ENCODE results near the gene TIE1. TPM values are rescaled to one million over a fixed set of nuclear protein-coding genes. Genes with fewer than 3 reads are reported as not detected.
A peak's percentile ranks its signal among the peaks of the same experiment; 100 is the strongest.

The TIE1 gene
- total and polyA plus RNA-seq, 4 experiments from 2014 or later = not detected

GRCh38 chr1:43352351-43352705 is 51.5 kb downstream of the TIE1 start:
- H3K27ac Mint-ChIP-seq = peak overlapping the region; percentile 38 to 92 (median 68)
- Histone ChIP-seq H3K27ac (ENCODE audit: low read depth, low read length) (no peak overlapping the region), H3K4me1 (ENCODE audit: insufficient read depth, low read length) (peaks cover 5% of the 10 kb centered on the region), H3K36me3 (ENCODE audit: insufficient read depth, low read length) (no peaks in the 10 kb centered on the region), H3K4me3 (ENCODE audit: low read length in 2 of 2) (no peak overlapping the region), H3K9me3 (ENCODE audit: control insufficient read depth in 1 of 2, low read length in 2 of 2) (no peaks in the 10 kb centered on the region), H3K27me3 (ENCODE audit: insufficient read depth, low read length) (no peaks in the 10 kb centered on the region)
- H3K36me3 Mint-ChIP-seq = peaks cover 0 to 3% of the 10 kb centered on the region in 2 donors
- no peaks in the 10 kb centered on the region for H3K9me3 Mint-ChIP-seq
- H3K27me3 Mint-ChIP-seq = no peaks in the 10 kb centered on the region
- ChIA-PET POLR2A (ENCODE audit: partially characterized antibody) (no interaction called here), CTCF (ENCODE audit: partially characterized antibody) (interaction anchor here (1.3 kb wide), 1 partner anchor 12 kb away, joined by 3 read pairs; no protein-coding TSS in a partner anchor)
- DNase-seq = no peak
- no peak overlapping the region for H3K4me3 Mint-ChIP-seq
- peaks cover 5 to 15% (median 11%) of the 10 kb centered on the region in 4 donors for H3K4me1 Mint-ChIP-seq
- intact Hi-C loops (cut with micrococcal nuclease) = no loop called here

DNA sequence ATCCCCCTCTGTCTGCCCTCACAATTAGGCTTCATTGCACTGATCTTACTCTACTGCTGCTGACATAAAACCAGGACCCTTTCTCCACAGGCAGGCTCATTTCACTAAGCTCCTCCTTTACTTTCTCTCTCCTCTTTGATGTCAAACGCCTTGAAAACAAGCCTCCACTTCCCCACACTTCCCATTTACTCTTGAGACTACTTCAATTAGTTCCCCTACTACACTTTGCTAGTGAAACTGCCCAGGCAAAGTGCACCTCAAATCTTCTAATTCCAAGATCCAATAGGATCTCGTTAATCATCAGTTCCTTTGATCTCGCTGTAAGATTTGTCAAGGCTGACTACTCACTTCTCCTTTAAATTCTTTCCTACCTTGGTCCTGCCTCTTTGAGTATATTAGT is 52.1 kb downstream of the TIE1 start:
- Mint-ChIP-seq H3K4me1 (peaks cover 7 to 18% (median 12%) of the 10 kb centered on the region in 4 donors), H3K4me3 (no peak overlapping the region), H3K27ac (peak overlapping the region; percentile 4 to 92 (median 68)), H3K36me3 (peaks cover 0 to 3% of the 10 kb centered on the region in 2 donors), H3K27me3 (no peaks in the 10 kb centered on the region), H3K9me3 (no peaks in the 10 kb centered on the region)
- H3K27me3 ChIP-seq (ENCODE audit: insufficient read depth, low read length) = no peaks in the 10 kb centered on the region
- DNase-seq = no peak
- peaks cover 8% of the 10 kb centered on the region for H3K4me1 ChIP-seq (ENCODE audit: insufficient read depth, low read length)
- H3K4me3 ChIP-seq (ENCODE audit: low read length in 2 of 2) = no peak overlapping the region
- POLR2A ChIA-PET (ENCODE audit: partially characterized antibody) = no interaction called here
- no peak overlapping the region for H3K27ac ChIP-seq (ENCODE audit: low read depth, low read length)
- intact Hi-C loops (cut with micrococcal nuclease) = no loop called here
- H3K36me3 ChIP-seq (ENCODE audit: insufficient read depth, low read length) = no peaks in the 10 kb centered on the region
- H3K9me3 ChIP-seq (ENCODE audit: control insufficient read depth in 1 of 2, low read length in 2 of 2) = no peaks in the 10 kb centered on the region
- CTCF ChIA-PET (ENCODE audit: partially characterized antibody) = interaction anchor here (1.3 to 1.7 kb wide), 2 partner anchors 13 to 126 kb away, joined by 3 read pairs; no protein-coding TSS in a partner anchor

GRCh38 chr1:43354471-43354870 is 53.7 kb downstream of the TIE1 start:
- Mint-ChIP-seq H3K4me3 (no peak overlapping the region), H3K27ac (no peak overlapping the region)
- POLR2A ChIA-PET (ENCODE audit: partially characterized antibody) = no interaction called here

DNA sequence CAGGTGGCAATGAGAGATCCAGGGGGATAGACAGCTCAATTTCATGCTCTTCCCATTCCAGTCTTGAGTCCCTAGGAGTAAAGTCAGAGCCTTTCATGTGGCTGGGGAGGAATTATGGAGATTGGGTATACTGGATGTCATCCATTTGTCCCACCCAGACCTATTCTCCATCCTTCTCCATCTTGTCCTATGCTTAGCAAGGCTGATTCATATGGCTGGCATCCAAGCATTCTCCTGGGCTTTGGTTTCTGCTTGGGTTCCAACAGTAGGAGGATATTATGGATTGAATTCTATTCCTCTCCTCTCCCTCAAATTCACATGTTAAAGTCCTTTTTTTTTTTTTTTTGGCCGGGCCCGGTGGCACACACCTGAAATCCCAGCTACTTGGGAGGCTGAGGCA is 54.2 kb downstream of the TIE1 start:
- H3K9me3 Mint-ChIP-seq = no peaks in the 10 kb centered on the region
- H3K4me1 Mint-ChIP-seq = peaks cover 10 to 28% (median 16%) of the 10 kb centered on the region in 4 donors
- DNase-seq = no peak
- ChIA-PET POLR2A (ENCODE audit: partially characterized antibody) (no interaction called here), CTCF (ENCODE audit: partially characterized antibody) (interaction anchor here (1.7 kb wide), 1 partner anchor 128 kb away, joined by 3 read pairs; no protein-coding TSS in a partner anchor)
- H3K36me3 Mint-ChIP-seq = peaks cover 2 to 3% of the 10 kb centered on the region in 2 donors
- no peak overlapping the region for H3K27ac ChIP-seq (ENCODE audit: low read depth, low read length)
- H3K27me3 Mint-ChIP-seq = no peaks in the 10 kb centered on the region
- peaks cover 14% of the 10 kb centered on the region for H3K4me1 ChIP-seq (ENCODE audit: insufficient read depth, low read length)
- H3K27me3 ChIP-seq (ENCODE audit: insufficient read depth, low read length) = no peaks in the 10 kb centered on the region
- no peak overlapping the region for H3K27ac Mint-ChIP-seq
- no peak overlapping the region for H3K4me3 Mint-ChIP-seq
- H3K4me3 ChIP-seq (ENCODE audit: low read length in 2 of 2) = no peak overlapping the region
- no peaks in the 10 kb centered on the region for H3K36me3 ChIP-seq (ENCODE audit: insufficient read depth, low read length)
- H3K9me3 ChIP-seq (ENCODE audit: control insufficient read depth in 1 of 2, low read length in 2 of 2) = no peaks in the 10 kb centered on the region
- intact Hi-C loops (cut with micrococcal nuclease) = no loop called here

More at GRCh38 chr1:43354471-43354870, 53.7 kb downstream of the TIE1 start:
- peaks cover 2 to 3% of the 10 kb centered on the region in 2 donors for H3K36me3 Mint-ChIP-seq
- Histone ChIP-seq H3K9me3 (ENCODE audit: control insufficient read depth in 1 of 2, low read length in 2 of 2) (no peaks in the 10 kb centered on the region), H3K27ac (ENCODE audit: low read depth, low read length) (no peak overlapping the region), H3K36me3 (ENCODE audit: insufficient read depth, low read length) (no peaks in the 10 kb centered on the region), H3K4me3 (ENCODE audit: low read length in 2 of 2) (no peak overlapping the region), H3K27me3 (ENCODE audit: insufficient read depth, low read length) (no peaks in the 10 kb centered on the region), H3K4me1 (ENCODE audit: insufficient read depth, low read length) (peaks cover 17% of the 10 kb centered on the region)
- CTCF ChIA-PET (ENCODE audit: partially characterized antibody) = interaction anchor here (1.7 kb wide), 1 partner anchor 128 kb away, joined by 3 read pairs; no protein-coding TSS in a partner anchor
- H3K4me1 Mint-ChIP-seq = peaks cover 13 to 28% (median 17%) of the 10 kb centered on the region in 4 donors
- intact Hi-C loops (cut with micrococcal nuclease) = no loop called here
- H3K27me3 Mint-ChIP-seq = no peaks in the 10 kb centered on the region
- no peak for DNase-seq
- H3K9me3 Mint-ChIP-seq = no peaks in the 10 kb centered on the region

- no peaks in the 10 kb centered on the region for H3K9me3 Mint-ChIP-seq
- H3K36me3 Mint-ChIP-seq = peaks cover 3 to 10% of the 10 kb centered on the region in 2 donors
- H3K4me1 ChIP-seq (ENCODE audit: insufficient read depth, low read length) = peaks cover 21% of the 10 kb centered on the region
- ChIA-PET CTCF (ENCODE audit: partially characterized antibody) (interaction anchor here (1.0 to 1.4 kb wide), 2 partner anchors 11 to 578 kb away, joined by 3 to 5 read pairs; no protein-coding TSS in a partner anchor), POLR2A (ENCODE audit: partially characterized antibody) (interaction anchor here (1.2 to 2.8 kb wide), 5 partner anchors 9 to 591 kb away, joined by 3 to 47 read pairs (median 8); partner anchors contain the start of genes C1orf50, ELOVL1, MED8 and P3H1)
- DNase-seq = no peak
- no peak overlapping the region for H3K27ac ChIP-seq (ENCODE audit: low read depth, low read length)
- H3K9me3 ChIP-seq (ENCODE audit: control insufficient read depth in 1 of 2, low read length in 2 of 2) = no peaks in the 10 kb centered on the region
- H3K27me3 ChIP-seq (ENCODE audit: insufficient read depth, low read length) = no peaks in the 10 kb centered on the region
- peaks cover 10% of the 10 kb centered on the region for H3K36me3 ChIP-seq (ENCODE audit: insufficient read depth, low read length)
- peaks cover 10 to 27% (median 17%) of the 10 kb centered on the region in 4 donors for H3K4me1 Mint-ChIP-seq
- intact Hi-C loops (cut with micrococcal nuclease) = no loop called here
- H3K4me3 ChIP-seq (ENCODE audit: low read length in 2 of 2) = no peak overlapping the region
- no peak overlapping the region for H3K27ac Mint-ChIP-seq
- no peaks in the 10 kb centered on the region for H3K27me3 Mint-ChIP-seq
- peak overlapping the region in 1 of 8 donors; percentile 33 for H3K4me3 Mint-ChIP-seq
Measured at GRCh38 chr1:43357251-43357650, 56.5 kb downstream of the TIE1 start.

DNA sequence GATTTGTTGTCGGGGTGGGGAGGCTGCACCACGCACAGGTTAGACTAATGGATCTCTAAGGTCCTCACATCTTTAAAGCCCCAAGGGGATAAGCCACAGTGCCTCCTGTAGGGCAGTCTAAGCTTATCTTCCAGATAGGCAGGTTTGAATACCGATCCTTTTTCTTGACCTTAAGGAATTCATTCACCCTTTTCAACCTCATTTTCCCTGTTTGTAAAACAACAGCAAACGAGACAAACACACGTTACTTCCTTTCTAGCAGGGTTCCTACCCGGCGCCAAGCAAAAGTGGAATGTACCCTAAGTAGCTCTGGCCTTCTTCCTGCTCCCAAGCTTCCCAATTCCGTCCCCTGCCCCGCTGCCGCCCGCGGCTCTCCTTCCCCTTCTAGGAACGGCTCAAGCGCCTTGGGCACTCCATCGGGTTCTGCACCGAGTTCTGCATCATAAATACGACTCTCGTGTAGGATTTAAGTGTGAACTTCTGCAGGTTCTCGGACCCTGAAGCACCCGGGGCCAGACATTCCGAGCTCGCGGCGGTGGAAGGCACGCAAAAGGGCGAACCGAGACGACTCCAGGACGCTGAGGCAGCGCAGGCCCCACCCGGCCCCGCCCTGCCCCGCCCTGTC is 57.5 kb downstream of the TIE1 start:
- peaks cover 21% of the 10 kb centered on the region for H3K4me1 ChIP-seq (ENCODE audit: insufficient read depth, low read length)
- no peaks in the 10 kb centered on the region for H3K9me3 ChIP-seq (ENCODE audit: control insufficient read depth in 1 of 2, low read length in 2 of 2)
- Mint-ChIP-seq H3K36me3 (peaks cover 8 to 17% of the 10 kb centered on the region in 2 donors), H3K9me3 (no peaks in the 10 kb centered on the region), H3K4me3 (peak overlapping the region; percentile 86 to 93 (median 90)), H3K27ac (peak overlapping the region; percentile 59 to 96 (median 89)), H3K4me1 (peaks cover 10 to 27% (median 17%) of the 10 kb centered on the region in 4 donors), H3K27me3 (no peaks in the 10 kb centered on the region)
- no peaks in the 10 kb centered on the region for H3K27me3 ChIP-seq (ENCODE audit: insufficient read depth, low read length)
- ChIA-PET POLR2A (ENCODE audit: partially characterized antibody) (interaction anchor here (0.8 to 2.8 kb wide), 10 partner anchors 9 to 589 kb away, joined by 3 to 47 read pairs (median 4); partner anchors contain the start of genes ELOVL1, IPO13, MED8 and SZT2), CTCF (ENCODE audit: partially characterized antibody) (interaction anchor here (0.7 to 1.6 kb wide), 7 partner anchors 9 to 577 kb away, joined by 3 to 15 read pairs (median 3); partner anchors contain the start of gene ELOVL1)
- peak overlapping the region; percentile 67 for H3K27ac ChIP-seq (ENCODE audit: low read depth, low read length)
- peak in 3 of 5 donors; percentile 17 to 22 (median 18) for DNase-seq
- peaks cover 14% of the 10 kb centered on the region for H3K36me3 ChIP-seq (ENCODE audit: insufficient read depth, low read length)
- H3K4me3 ChIP-seq (ENCODE audit: low read length in 2 of 2) = peak overlapping the region; percentile 58 to 87
- intact Hi-C loops (cut with micrococcal nuclease) = loop anchor here (1.0 to 2.0 kb wide), 4 partner anchors 9 to 181 kb away; partner anchors contain the start of genes ELOVL1, MED8 and SZT2

Data from CD4-positive, alpha-beta memory T cell (primary cell).